Activated CD8-positive, alpha-beta memory T cell treated with anti-CD3 and anti-CD28 coated beads, Interleukin-2, amount 50 U/mL, for 48 hours (primary cell): ENCODE data around the gene PRR12.

Experiments used
- DNase-seq: peaks from one replicate; pipeline ENCODE4 v3.0.0-alpha.2; 2020

PRR12 gene

DNA sequence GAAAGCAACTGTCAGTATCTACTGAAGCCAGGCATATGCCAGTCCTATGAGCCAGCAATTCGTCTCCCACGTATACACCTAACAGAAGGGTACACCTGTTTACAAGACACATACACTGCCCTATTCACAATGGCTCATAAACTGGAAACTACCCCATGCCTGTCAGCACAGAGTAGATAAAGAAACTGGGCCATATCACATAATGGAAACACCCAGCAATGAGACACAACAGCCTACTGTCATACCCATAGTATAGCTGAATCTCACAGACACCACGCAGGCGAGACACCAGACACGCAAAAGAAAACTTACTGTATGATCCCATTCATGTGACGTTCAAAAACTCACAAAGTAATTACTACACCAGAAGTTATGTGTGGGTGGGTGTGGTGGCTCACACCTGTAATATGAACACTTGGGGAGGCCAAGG, 26.4 kb upstream of the PRR12 start:
- DNase-seq, result no peak

- DNase-seq, result no peak
These were observed 25.7 kb upstream of the PRR12 start for GRCh38 chr19:49565261-49565660.

GRCh38 chr19:49566302-49566701, 24.7 kb upstream of the PRR12 start:
- no peak for DNase-seq

GRCh38 chr19:49567861-49568441, 23.0 kb upstream of the PRR12 start:
- DNase-seq, result peak; percentile 64

- DNase-seq, result no peak
These were observed 20.7 kb upstream of the PRR12 start for GRCh38 chr19:49570138-49570856.

DNA sequence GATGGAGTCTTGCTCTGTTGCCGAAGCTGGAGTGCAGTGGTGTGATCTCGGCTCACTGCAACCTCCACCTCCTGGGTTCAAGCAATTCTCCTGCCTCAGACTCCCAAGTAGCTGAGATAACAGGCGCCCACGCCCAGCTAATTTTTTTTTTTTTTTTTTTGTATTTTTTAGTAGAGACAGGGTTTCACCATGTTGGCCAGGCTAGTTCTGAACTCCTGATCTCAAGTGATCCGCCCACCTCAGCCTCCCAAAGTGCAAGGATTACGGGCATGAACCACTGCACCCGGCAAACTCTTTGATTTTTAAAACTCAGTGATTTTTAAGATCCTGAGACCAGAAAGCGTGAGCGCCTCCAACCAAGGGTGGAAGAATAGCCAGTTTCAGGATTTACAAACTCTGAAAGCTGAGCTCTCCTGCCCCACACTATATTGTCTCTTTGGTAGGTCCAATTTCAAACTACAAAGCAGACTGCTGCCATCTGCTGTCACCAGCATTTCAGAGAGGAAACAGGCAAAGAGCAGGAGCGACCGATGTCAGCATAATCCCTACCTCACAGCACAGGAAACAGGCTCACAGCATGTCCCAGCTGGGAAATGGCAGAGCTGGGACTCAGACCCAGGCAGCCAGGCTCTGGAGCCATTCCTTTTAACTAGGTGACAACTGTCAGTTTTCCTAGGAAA, 19.8 kb upstream of the PRR12 start:
- no peak for DNase-seq

GRCh38 chr19:49573009-49573408, 18.0 kb upstream of the PRR12 start:
- no peak for DNase-seq

GRCh38 chr19:49573425-49573824, 17.6 kb upstream of the PRR12 start:
- DNase-seq, result no peak

- no peak for DNase-seq
These were observed 16.7 kb upstream of the PRR12 start for GRCh38 chr19:49574206-49574755.

GRCh38 chr19:49579193-49579592, 11.8 kb upstream of the PRR12 start:
- no peak for DNase-seq

DNA sequence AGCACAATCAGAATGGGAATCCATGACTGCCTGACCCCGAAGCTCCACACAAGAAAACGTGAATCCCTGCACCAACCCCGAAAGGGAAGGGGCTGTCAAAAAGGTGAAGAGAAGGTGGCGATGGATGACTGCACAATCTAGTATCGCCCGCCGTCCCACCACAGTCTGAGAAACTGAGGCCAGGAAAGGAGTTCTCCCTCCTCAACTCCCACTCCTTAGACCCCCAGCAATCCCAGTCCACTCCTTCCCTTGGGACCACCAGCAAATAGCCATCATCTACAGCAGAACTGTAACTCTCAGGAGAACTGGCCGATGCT, 11.1 kb upstream of the PRR12 start:
- DNase-seq, result no peak

GRCh38 chr19:49580264-49581006, 10.5 kb upstream of the PRR12 start, which contains the start of gene NOSIP:
NOSIP (minus strand) TSS chr19:49580556; CDS start chr19:49560691, 19,865 bp downstream.
- DNase-seq, result peak; percentile 96

GRCh38 chr19:49581007-49581508, 9.9 kb upstream of the PRR12 start, which contains the start of gene PRRG2:
PRRG2 (plus strand) TSS chr19:49581316; CDS start chr19:49583220, 1,904 bp downstream.
- DNase-seq, result no peak

DNA sequence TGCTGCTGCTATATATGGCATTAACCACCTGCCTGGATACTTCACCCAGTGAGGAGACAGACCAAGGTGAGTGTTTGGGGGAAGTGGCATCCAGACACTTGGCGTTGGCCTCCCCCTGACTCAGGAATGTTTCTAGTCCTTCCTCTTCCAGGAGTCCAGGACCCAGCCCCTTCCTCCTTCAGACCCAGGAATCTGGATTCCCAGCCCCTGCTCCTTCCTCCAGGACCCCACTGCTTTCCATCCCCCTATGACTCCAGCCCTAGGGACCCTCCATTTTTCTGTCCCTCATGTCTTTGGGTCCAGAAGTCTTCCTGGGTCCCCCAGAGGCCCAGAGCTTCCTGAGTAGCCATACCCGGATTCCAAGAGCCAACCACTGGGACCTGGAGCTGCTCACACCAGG, 7.7 kb upstream of the PRR12 start:
- no peak for DNase-seq

GRCh38 chr19:49585023-49585422, 6.0 kb upstream of the PRR12 start:
- no peak for DNase-seq

DNA sequence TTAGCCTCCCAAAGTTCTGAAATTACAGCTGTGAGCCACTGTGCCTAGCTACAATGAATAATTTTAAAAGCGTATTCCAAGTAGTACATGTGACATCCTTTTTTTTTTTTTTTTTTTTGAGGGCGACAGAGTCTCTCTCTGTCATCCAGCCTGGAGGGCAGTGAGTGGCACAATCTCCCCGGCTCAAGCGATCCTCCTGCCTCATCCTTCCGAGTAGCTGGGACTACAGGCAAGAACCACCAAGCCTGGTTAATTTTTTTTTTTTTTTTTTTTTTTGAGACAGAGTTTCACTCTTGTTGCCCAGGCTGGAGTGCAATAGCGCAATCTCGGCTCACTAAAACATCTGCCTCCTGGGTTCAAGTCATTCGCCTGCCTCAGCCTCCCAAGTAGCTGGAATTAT, 3.8 kb upstream of the PRR12 start:
- DNase-seq, result no peak

DNA sequence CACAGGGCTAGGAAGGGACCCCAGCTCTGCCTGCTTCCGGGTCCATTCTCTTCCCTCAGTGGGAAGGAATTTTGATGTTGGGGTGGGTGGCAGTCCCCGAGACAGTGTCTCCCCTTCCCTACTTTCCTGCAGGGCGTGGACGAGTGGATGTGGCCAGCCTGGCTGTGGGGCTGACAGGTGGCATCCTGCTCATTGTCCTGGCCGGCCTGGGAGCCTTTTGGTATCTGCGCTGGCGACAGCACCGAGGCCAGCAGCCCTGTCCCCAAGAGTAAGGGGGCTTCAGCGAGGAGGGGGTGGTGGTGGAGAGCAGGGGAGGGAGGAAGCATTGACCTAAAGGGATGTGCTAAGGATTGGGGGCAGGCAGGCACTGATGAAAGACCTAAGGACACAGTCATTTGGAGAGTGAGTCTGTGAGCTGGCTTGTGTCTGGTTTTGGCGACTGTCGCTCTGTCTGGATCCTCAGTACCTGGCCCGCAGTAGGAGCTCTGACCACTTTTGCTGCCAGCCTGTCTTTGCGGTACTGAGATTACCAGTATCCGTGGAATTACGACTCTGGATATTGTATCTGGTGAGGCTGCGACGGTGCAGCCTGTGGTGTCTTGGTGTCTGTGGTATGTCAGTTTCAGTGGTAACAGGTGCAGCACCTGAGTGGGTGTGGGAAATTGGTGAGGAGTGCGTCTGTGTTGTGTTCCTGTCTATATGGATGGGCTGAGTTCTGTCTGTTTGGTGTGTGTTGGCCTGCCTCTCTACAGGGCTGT, 2.4 kb upstream of the PRR12 start:
- DNase-seq, result peak; percentile 69

DNA sequence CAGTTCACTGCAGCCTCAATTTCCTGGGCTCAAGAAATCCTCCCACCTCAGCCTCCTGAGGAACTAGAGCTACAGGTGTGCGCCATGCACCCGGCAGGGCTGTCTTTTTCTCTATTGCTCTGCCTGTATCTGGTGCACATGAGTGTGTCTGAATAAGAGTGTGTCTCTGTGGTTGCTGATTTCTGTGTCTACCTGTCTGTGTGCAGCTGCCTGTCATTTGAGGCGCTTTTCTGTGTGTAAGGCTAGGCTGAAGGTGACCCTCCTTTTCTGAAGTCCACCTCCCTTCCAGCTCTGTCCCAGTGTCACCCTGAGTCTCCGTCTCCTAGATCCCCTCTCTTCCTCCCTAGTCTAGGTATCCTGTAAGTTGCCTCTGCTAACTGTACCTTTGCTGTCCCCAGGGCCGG, 1.5 kb upstream of the PRR12 start:
- no peak for DNase-seq

GRCh38 chr19:49590071-49590970, 661 bp upstream of the PRR12 start:
- peak; percentile 93 for DNase-seq

GRCh38 chr19:49591731-49592485, 926 bp downstream of the PRR12 start:
- DNase-seq, result peak; percentile 74
